Thoracic aorta (tissue), 2 donors: ENCODE results near the gene ACOT9. TPM values are rescaled to one million over a fixed set of nuclear protein-coding genes. Genes with fewer than 3 reads are reported as not detected.
"Not testable (repeated sequence)": the region's sequence is repeated elsewhere in the genome, so short reads cannot be mapped to it uniquely, and the experiment has no call there.

ENCODE experiments used
- ATAC-seq: fragments of 150-250 bp; one replicate; pipeline ENCODE4 v1.8.0; 2017; ENCODE audit warnings: low read depth; ENCODE audit not compliant: insufficient number of reproducible peaks, low FRiP score
- DNase-seq: peaks from one replicate; pipeline ENCODE4 v3.0.0-alpha.2; 2020; ENCODE audit warnings: low spot score
- H3K27ac ChIP-seq, 2 donors: fragments of 200-600 bp; sonication (generic); 1 replicate in 1 of 2; 2 replicates in 1 of 2; pipeline ENCODE4 v1.5.1; 2016; ENCODE audit warnings: mild to moderate bottlenecking in 2 of 2, moderate library complexity in 2 of 2
- H3K27me3 ChIP-seq: fragments of 200-600 bp; sonication (generic); replicated peaks from 2 replicates; pipeline ENCODE4 v1.6.0; 2016; ENCODE audit warnings: mild to moderate bottlenecking; ENCODE audit not compliant: insufficient read depth
- H3K36me3 ChIP-seq: fragments of 200-600 bp; sonication (generic); one replicate; pipeline ENCODE4 v1.5.1; 2016
- H3K4me1 ChIP-seq, 2 donors: fragments of 200-600 bp; sonication (generic); 1 replicate in 1 of 2; 2 replicates in 1 of 2; pipeline versions ENCODE4 v1.5.1 to v1.6.0; 2016; ENCODE audit warnings: low read depth in 2 of 2, mild to moderate bottlenecking in 1 of 2; ENCODE audit not compliant: control insufficient read depth in 1 of 2
- H3K4me3 ChIP-seq: fragments of 200-600 bp; sonication (generic); 2 replicates; pipeline ENCODE4 v1.5.1; 2016; ENCODE audit warnings: mild to moderate bottlenecking
- H3K9me3 ChIP-seq: fragments of 200-600 bp; sonication (generic); 2 replicates; pipeline ENCODE4 v1.5.1; 2016
- total RNA-seq, 2 donors: library from RNA; depleted of rRNA; stranded (reverse); fragments of >200 nt; gene quantifications; one replicate each; pipeline versions ENCODE4 v1.1.0 to v1.2.3, GENCODE V29; 2016
- TF ChIP-seq, protein P1 (sequence below): fragments of 200-600 bp; sonication (generic); IDR thresholded peaks from one replicate; pipeline ENCODE4 v1.5.1; 2019; ENCODE audit warnings: antibody characterized with exemption

The ACOT9 gene
- total RNA-seq, 2 donors from 2014 or later, result 57.7 to 62.5 TPM

DNA sequence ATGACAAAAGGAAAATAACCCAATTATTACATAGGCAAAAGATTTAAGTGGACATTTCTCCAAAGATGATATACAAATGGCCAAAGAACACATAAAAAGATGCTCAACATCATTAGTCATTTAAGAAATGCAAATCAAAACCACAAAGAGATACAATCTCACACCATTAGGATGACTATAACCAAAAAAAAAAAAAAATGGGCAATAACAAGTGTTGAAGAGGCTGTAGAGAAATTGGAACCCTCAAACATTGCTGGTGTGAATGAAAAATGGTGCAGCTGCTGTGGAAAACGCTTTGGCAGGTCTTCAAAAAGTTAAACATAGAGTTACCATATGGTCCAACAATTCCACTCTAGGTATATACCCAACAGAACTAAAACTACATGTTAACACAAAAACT lies 81.4 kb downstream of the ACOT9 start:
- TF ChIP-seq, protein P1, sequence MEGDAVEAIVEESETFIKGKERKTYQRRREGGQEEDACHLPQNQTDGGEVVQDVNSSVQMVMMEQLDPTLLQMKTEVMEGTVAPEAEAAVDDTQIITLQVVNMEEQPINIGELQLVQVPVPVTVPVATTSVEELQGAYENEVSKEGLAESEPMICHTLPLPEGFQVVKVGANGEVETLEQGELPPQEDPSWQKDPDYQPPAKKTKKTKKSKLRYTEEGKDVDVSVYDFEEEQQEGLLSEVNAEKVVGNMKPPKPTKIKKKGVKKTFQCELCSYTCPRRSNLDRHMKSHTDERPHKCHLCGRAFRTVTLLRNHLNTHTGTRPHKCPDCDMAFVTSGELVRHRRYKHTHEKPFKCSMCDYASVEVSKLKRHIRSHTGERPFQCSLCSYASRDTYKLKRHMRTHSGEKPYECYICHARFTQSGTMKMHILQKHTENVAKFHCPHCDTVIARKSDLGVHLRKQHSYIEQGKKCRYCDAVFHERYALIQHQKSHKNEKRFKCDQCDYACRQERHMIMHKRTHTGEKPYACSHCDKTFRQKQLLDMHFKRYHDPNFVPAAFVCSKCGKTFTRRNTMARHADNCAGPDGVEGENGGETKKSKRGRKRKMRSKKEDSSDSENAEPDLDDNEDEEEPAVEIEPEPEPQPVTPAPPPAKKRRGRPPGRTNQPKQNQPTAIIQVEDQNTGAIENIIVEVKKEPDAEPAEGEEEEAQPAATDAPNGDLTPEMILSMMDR, result no peak

DNA sequence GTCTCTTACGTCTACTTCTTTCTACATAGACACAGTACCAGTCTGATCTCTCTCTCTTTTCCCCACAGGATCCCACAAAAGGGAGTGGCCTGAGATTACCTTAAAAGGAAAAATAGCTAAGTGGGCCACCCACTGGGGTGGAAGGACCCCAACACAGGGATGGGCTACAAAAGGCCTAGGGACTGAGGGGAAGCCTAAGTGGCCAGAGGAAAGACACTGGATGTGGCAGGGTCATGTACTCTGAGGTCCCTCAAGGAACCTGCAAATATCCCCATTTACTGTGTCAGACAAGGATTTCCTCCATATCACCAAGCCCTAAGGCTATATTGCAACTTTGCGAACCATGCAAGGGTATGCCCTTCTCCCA lies 82.3 kb downstream of the ACOT9 start:
- H3K4me3 ChIP-seq, result no peak overlapping the region
- TF ChIP-seq, protein P1, result no peak
- ATAC-seq, result no peak

More for the DNA sequence above, 81.4 kb downstream of the ACOT9 start:
- H3K36me3 ChIP-seq, result no peaks in the 10 kb centered on the region
- no peak overlapping the region for H3K4me3 ChIP-seq
- DNase-seq (no peak), ATAC-seq (no peak)
- H3K4me1 ChIP-seq, result no peaks in the 10 kb centered on the region
- H3K27me3 ChIP-seq, result no peaks in the 10 kb centered on the region
- no peak overlapping the region for H3K27ac ChIP-seq
- no peaks in the 10 kb centered on the region for H3K9me3 ChIP-seq

DNA sequence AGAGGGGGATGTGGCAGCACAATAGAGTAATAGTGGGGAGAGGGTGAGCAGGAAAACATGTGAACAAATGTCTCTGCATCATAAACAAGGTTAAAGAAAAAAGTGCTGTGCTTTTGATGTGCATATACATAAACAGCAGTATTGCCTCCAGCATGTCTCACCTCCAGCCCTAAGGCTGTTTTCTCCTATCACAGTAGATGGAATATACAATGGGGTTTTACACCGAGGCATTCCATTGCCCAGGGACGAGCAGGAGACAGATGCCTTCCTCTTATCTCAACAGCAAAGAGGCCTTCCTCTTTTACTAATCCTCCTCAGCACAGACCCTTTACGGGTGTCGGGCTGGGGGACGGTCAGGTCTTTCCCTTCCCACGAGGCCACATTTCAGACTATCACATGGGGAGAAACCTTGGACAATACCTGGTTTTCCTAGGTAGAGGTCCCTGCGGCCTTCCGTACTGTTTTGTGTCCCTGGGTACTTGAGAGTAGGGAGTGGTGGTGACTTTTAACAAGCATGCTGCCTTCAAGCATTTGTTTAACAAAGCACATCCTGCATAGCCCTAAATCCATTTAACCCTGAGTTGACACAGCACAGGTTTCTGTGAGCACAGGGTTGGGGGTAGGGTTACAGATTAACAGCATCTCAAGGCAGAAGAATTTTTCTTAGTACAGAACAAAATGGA lies 82.9 kb downstream of the ACOT9 start:
- H3K27me3 ChIP-seq, DNase-seq, H3K27ac ChIP-seq, H3K9me3 ChIP-seq, H3K36me3 ChIP-seq, H3K4me3 ChIP-seq, H3K4me1 ChIP-seq, ATAC-seq: not testable (repeated sequence)

More for the DNA sequence above, 82.3 kb downstream of the ACOT9 start:
- Histone ChIP-seq H3K4me1 (no peaks in the 10 kb centered on the region), H3K27me3 (no peaks in the 10 kb centered on the region), H3K9me3 (no peaks in the 10 kb centered on the region), H3K36me3 (no peaks in the 10 kb centered on the region), H3K27ac (no peak overlapping the region)
- no peak for DNase-seq

DNA sequence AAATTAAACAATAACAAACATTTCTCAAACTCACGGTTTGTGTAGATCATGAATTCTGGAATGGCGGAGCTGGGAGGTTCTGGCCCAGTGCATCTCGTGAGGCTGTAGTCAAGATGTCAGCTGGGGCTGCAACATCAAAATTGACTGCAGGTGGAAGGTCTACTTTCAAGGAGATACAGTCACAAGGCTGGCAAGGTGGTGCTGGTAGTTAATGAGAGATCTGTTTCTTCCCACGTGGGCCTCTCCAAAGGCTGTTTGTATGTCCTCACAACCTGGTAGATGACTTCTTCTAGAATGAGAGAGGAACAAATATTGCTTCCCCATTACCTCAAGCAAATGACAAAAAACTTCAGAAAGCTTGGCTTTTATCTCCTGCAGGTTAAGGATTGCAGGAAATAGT lies 83.7 kb downstream of the ACOT9 start:
- ATAC-seq, result no peak
- no peaks in the 10 kb centered on the region for H3K36me3 ChIP-seq
- no peaks in the 10 kb centered on the region for H3K27me3 ChIP-seq
- H3K4me1 ChIP-seq, result no peaks in the 10 kb centered on the region
- H3K27ac ChIP-seq, result no peak overlapping the region
- no peak overlapping the region for H3K4me3 ChIP-seq
- no peak for DNase-seq
- TF ChIP-seq, protein P1, result no peak
- no peaks in the 10 kb centered on the region for H3K9me3 ChIP-seq

DNA sequence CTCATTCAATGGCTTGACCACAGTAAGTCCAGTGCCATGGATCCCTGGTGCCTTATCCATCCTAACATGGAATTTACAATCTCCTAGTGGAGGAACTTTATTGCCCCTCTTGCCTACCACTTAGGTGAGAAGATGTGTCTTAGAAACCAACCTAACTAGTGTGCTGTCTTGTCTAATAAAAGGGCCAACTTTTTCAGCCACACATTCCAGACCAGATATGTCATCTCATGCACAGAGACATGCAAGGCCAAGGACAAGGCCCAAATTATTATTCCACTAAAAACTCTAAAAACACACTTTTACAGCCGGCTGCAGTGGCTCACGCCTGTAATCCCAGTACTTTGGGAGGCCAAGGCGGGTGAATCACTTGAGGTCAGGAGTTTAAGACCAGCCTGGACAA lies 86.4 kb downstream of the ACOT9 start:
- TF ChIP-seq, protein P1, result no peak
- H3K9me3 ChIP-seq, result no peaks in the 10 kb centered on the region
- no peaks in the 10 kb centered on the region for H3K36me3 ChIP-seq
- H3K27me3 ChIP-seq, result no peaks in the 10 kb centered on the region
- ATAC-seq (no peak), DNase-seq (no peak)
- no peaks in the 10 kb centered on the region for H3K4me1 ChIP-seq
- H3K27ac ChIP-seq, result no peak overlapping the region
- no peak overlapping the region for H3K4me3 ChIP-seq

DNA sequence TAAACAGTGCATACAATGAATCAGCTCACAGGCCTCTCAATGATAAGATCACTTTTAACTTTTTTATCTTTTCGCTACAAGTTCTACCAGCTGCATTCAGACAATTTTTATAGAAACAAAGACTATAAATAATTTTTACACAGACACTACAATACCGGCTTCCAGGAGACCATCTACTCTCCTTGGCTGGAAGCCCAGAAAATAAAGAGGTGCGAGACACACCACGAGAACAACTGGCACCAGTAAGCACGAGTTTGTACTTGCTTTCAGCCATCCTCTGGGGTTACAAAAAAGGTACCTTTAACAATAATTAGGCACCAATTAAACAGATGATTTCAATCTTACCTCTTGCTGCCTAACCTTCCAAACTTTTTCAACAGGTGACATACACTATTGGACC lies 87.0 kb downstream of the ACOT9 start:
- TF ChIP-seq, protein P1, result no peak
- no peaks in the 10 kb centered on the region for H3K27me3 ChIP-seq
- DNase-seq, result no peak
- H3K4me3 ChIP-seq, result no peak overlapping the region
- H3K27ac ChIP-seq, result no peak overlapping the region
- no peaks in the 10 kb centered on the region for H3K9me3 ChIP-seq
- H3K36me3 ChIP-seq, result no peaks in the 10 kb centered on the region
- no peak for ATAC-seq
- H3K4me1 ChIP-seq, result no peaks in the 10 kb centered on the region
